NCI-H146 treated with DMSO at 0.1 percent for 48 hours (cell line): Measurements from ENCODE around the gene RIOK2.
"Not testable (repeated sequence)": the region's sequence is repeated elsewhere in the genome, so short reads cannot be mapped to it uniquely, and the experiment has no call there.

Source experiments
- DNase-seq: peaks from one replicate; lab custom pipeline; 2025; ENCODE audit not compliant: unreplicated experiment; lab: John Stamatoyannopoulos, UW

Gene RIOK2

DNA sequence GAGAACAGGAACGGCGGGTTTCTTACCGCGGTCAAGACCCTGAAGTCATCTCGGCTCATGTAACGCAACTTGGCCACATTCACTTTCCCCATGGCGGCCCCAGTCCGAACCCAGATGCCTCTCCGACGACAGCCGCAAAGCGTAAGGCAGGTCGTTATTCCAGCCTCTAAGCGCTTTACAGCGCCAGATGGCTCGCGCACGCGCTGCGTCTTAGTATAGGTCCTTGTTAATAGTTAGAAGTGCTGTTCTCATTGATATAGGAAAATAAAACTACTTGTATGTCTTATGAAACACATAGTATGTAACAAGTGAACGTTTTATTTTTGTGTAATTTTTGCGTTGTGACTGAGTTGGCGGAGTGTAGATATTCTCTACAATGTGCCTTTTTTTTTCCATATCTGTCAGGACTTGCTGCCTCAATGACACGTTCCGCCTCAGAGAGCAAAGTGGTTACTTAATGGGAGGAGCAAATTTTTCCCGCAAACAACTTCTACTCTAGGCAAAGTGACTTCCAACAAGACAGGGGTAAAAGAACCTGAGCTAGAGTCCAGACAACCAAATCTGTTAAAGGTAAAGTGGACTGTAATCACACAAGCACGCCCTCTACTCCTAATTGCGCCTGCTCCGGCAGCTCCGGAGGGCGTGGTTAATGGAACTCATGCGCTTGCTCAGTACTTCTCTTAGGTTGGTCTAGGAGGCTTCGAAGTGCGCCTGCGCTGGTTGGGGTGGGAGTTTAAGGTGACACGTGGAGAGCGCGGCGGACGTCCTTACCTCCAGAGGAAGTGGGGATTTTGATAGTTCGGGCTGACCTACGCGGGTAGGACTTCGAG lies at the start of gene RIOK2:
Gene RIOK2, minus strand, starts transcription at position 148 of the 830 bp plus-strand sequence. Its CDS starts 56 bp downstream, at position 92.
- DNase-seq, result peak; percentile 82

DNA sequence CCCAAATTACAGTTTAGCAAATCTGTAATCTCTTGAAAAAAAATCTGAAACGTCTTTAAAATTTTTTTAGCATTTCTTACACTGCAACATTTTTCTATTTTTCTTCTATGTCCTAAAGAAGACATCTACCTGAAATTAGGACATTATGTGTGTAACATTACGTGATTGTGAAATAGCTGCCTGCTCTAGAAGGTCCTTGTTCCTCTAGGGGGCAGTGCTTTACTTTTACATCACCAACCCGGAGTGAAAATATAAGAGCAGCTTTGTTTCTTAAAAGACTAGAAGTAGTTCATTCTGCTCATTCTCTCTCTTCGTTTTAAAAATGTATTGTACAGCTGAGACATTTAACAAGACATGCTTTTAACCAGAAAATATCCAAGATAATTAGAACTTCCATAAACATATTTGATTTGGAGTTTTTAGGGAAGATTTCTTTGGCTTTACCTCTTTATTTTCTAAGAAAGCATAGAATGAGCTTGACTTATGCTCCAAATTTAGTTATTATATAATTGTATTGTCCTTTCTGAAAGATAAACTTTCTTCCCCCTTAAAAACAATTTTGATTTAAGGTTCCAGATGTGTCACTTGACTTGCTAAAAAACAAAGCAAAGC lies 48.1 kb upstream of the RIOK2 start:
- peak; percentile 22 for DNase-seq

DNA sequence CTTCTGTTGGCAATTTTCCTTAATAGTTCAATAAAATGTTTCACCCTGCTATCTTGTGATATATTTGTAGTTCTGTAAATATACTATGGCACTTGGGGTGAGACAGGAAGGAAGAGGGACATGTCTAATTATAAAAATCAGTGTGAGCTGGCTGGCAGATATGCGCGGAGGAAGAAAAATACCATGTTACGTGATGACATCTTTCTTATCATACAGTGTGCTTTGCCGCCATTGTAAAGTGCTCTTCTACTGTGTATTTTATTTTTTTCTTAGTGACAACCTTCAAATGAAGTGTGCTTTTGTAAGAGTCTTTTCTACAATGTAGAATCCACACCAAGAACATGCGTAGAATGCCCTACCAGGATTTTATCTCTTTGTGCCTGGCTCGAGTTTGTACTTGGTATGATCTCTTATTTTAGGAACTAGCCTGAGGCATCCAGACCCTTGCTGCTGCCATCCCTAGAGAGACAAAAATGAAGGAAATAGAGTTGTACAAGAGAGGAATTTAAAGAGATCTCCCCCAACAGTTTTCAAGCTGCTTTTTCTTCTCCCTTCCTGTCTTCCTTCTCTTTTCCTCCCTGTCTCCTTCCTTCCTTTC lies 46.7 kb upstream of the RIOK2 start:
- DNase-seq, result no peak

DNA sequence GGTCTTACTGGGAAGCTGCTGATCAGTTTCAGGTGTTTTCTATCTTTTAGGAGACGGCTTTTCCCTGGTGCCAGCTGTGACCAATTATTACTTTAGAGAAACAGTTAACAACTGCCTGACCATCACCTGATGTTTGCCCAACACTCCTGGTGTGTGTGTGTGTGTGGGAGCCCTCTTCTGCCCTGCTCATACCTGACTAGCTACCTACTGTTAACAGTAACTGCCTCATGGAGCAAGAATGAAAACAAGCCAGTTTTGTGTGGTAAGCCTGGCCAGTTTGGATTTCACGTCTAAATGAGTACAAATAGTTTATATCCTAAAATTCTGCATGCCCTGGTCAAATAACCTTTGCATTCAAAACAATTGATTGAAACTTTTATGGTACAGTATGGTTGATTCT lies 46.1 kb upstream of the RIOK2 start:
- no peak for DNase-seq

DNA sequence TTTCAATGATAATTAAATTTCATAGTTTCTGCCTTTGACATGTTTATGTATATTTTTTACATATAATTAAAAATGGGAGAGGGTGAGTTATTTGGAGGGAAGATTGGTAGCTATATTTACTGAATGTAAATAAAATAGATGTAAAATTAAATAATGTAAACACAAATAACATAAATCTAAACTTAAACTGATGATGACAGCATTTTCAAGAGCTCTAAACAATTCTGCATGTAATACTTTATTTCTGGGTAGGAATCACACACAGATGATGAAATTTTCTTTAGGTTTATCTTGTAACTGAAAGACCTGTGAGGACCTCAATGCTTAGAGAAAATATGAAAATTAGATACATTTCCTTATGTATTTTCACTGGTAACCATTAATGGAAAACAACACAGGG lies 42.2 kb upstream of the RIOK2 start:
- DNase-seq, result no peak

DNA sequence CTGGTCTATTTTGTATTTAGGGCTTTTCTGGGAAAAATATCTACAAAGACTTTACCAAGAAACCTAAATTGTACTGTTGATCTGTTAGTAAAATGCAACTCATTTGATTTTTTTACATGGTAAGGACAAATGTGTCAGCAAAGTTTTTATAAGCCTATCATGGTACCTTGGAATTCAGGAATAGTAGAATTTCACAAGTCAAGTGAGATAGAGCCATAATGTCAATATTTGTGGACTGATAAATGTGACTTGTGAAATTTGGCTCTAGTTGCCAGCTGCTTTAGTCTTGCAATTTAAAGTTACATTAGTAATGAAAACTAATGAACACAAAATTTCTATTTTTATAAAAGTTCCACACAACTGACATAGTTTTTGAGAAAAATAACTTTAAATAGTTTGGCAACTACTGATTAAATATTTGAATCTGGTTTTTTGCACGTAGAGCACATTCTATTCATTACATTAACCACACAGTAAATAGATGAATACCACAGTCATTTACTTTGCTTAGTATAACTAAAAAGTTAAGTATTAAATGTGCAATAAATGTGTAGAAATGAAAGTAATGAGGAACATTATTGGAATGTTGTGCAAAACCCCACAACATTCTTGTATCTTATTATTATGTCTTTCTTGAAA lies 41.2 kb upstream of the RIOK2 start:
- DNase-seq, result no peak

DNA sequence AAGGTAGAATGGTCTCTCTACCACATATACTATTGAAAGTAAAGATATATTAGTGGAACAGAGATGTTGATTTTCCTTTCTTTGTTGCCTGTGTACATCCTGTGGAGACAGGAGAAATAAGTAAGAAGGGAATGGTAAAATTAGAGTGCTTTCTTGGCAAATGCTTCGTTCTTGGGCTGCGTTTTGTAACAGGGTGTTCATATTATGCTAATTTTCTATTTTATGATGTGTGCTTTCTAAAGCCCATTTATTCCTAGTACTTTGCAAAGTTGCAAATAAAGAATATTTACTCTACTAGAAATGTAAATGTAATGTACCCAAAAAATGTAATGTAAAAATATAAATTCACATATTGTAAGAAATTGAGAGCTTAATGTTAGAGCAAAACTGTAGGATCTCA lies 40.5 kb upstream of the RIOK2 start:
- no peak for DNase-seq

DNA sequence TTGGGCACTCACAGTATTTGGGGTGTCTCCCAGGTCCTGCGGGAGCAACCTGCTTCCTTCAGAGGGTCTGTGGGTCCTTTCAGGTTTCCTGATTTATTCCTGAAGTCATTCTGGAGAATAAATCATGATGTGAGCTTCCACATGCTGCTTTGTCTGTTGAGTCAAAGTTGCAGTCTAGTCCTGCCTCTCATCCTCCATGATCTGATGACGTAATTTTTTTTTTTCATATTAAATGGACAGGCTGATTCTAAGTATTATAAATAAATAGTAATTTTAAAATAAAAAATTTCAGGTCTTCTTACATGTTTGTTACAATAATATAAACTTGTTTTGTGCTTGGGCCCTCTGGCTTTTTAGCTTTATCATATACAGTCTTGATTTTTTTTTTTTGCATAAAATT lies 26.3 kb upstream of the RIOK2 start:
- no peak for DNase-seq

DNA sequence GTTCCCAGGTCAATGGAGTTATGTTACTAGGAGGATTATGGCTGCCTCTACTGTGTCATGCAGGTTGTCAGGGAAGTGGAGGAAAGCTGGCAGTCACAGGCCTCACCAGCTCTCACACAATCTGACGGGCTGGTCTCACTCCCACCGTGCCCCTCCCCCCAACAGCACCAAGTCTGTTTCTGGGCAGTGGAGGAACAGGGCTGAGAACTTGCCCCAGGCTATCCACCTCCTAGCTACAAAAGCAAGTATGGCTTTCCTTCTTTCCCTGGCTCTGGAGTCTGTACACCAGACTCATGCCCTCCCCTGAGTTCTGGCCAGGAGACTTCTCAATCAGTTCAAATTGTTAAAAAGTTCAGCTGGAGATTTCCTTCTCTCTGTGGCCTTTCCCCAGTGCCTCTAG lies 25.7 kb upstream of the RIOK2 start:
- DNase-seq, result no peak

DNA sequence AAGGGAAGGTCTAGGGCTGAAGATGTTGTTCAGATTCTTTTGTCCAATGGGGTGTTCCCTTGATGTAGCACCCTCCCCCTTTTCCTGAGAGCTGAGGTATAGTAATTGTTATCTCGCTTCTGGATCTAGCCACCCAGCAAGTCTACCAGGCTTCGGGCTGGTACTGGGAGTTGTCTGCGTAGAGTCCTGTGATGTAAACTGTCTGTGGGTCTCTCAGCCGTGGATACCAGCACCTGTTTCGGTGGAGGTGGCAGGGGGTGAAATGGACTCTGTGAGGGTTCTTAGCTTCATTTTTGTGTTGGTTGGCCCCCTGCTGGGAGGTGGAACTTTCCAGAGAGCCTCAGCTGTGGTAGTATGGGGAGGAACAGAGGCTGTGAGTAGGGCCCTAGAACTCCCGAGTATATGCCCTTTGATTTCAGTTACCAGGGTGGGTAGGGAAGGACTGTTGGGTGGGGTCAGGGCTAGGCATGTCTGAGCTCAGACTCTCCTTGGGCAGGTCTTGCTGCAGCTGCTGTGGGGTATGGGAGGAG lies 25.2 kb upstream of the RIOK2 start:
- DNase-seq, result no peak

DNA sequence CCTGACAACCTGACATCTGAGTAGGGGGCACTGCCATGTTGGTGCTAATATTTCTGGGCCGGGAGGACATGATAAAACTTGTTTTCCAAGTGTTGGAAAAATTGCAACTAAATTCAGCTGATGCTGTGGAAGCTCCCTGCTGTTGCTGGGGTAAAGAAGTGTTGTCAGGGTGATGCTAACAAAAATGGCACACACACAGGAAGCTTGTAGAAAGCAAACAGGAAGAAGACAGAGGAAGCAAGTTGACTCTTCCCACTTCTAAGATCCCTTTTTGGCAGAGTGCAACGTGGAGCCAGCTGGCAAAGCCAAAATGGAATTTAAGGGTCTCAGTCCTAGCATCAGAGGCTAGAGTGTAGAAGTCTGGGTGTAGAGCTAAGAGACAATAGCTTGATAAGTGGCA lies 11.3 kb upstream of the RIOK2 start:
- DNase-seq, result no peak

DNA sequence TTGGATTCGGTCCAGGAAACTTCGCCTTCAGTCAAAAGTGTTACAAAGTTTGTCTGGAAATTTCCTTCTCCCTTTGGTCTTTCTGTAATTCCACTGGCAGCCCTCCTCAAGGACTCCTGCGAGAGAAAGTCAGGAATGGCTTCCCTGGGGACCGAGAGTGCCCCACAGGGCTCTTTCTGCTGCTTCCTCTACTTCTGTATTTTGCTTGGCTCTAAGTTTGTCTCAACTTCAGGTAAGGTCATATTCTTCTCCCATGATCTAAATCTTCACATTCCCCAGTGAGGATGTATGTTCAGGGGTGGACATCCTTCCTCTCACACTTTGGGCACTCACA lies 10.3 kb upstream of the RIOK2 start:
- no peak for DNase-seq

DNA sequence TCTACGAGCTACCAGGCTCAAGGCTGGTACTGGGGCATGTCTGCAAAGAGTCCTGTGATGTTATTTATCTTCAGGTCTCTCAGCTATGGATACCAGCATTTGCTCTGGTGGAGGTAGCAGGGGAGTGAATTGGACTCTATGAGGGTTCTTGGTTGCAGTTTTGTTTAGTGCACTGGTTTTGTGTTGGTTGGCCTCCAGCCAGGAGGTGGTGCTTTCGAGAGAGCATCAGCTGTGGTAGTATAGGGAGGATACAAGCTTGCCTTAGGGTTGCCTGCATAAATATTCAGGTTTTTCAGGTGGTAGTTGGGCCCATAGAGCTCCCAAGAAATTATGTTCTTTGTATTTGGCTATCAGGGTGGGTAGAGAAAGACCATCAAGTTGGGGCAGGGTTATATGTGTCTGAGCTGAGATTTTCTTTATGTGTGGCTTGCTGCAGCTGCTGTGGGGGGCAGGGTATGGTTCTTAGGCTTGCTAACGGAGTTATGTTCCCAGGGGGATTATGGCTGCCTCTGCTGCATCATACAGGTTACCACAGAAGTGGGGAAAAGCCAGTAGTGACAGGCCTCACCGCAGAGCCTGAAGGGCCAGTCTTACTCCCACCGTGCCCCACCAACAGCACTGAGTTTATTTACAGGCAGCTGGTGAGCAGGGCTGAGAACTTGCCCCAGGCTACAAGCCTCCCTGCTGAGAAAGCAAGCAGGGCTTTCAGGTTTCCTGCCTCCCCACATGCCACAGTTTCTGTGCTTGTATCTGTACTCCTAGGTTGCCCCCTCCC lies 9.7 kb upstream of the RIOK2 start:
- DNase-seq, result peak; percentile 14

DNA sequence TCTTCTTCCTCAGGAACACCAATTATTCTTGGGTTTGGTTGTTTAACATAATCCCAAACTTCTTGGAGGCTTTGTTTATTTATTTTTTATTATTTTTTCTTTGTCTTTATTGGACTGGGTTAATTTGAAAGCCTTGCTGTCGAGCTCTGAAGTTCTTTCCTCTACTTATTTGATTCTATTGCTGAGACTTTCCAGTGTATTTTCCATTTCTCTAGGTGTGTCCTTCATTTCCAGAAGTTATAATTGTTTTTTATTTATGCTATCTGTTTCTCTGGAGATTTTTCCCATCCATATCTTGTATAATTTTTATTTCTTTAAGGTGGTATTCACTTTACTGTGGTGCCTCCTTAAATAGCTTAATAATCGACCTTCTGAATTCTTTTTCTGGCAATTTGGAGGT lies 8.8 kb upstream of the RIOK2 start:
- no peak for DNase-seq

DNA sequence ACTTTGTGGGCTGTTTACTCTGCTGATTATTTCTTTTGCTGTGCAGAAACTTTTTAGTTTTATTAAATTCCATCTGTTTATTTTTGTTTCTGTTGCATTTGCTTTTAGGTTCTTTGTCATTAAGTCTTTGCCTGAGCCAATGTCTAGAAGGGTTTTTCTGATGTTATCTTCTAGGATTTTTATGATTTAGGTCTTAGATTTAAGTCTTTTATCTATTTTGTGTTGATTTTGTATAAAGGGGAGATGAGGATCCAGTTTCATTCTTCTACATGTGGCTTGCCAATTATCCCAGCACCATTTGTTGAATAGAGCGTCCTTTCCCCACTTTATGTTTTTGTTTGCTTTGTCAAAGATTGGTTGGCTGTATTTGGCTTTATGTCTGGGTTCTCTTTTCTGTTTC lies 6.5 kb upstream of the RIOK2 start:
- not testable (repeated sequence) for DNase-seq

DNA sequence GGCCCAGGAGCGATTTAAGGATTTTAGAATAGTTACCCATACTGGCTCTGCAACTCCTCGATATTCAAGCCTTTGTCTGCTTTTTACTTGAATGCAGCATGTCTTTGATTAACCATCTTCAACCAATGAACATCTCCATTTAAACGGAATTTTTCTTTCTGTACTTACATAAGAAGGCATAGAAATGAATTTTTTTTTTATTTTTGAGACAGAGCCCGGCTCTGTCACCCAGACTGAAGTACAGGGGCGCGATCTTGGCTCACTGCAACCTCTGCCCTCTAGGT lies 825 bp upstream of the RIOK2 start:
- DNase-seq, result no peak

DNA sequence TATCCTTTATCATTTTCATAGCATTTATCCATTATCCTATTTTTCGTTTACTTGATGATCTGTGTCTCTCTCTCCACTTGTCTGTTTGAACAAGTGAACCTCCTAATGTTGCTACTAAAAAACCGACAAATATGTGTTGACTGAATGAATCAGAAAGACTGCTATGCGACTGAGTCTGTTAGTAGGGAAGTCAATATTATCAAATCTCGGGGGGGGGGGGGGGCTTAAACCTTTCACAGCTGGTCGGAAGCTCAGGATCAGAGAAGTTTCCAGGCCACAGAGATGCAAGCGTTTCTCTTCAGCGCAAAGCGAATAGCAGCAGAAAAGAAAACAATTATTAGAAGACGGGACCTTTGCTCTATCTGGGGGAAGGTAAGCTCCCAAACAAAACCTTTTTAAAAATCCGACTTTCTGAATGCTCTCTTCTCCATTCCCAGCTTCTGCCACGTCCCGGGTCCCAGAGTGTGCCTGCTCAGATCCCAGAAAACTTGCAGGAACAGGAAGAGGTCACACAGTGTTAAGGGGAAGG lies 412 bp downstream of the RIOK2 start:
- no peak for DNase-seq

DNA sequence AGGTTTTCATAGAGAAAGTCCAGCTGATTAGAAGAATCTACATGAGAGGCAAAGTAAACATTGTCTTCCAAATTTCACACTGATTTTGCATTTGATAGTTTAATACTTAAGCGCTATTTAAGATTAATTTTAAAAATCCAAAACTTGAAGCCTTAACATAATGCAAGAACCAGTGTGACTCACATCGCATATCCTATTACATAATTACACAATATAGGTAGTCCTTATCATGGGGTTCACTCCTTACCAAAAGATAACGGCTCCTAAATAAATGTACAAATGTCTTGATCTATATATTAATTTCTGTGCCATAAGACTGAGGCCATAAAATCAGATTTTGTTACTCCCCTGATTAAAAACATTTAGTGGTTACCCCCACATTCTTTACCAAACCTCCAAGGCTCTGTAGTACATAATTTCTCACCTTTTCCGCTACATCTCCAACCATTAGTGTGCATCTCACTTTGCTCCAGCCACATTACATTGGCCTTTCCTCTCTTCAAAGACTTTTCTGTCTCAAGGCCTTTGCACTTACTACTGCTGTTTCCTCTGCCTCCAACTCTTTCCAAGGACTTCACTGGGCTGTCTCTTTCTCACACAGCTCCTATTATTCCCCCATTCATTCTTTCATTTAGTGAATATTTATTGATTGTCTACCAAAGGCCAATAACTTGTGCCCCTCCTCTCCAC lies 1.0 kb downstream of the RIOK2 start:
- DNase-seq, result no peak

DNA sequence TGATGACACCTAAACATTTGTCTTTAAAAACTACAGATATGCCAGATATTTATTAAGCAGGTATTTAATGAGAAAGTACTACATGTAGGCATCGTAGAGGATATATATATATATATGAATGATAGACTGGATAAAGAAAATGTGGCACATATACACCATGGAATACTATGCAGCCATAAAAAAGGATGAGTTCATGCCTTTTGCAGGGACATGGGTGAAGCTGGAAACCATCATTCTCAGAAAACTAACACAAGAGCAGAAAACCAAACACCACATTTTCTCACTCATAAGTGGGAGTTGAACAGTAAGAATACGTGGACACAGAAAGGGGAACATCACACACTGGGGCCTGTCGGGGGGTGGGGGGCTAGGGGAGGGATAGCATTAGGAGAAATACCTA lies 3.6 kb downstream of the RIOK2 start:
- DNase-seq, result not testable (repeated sequence)

DNA sequence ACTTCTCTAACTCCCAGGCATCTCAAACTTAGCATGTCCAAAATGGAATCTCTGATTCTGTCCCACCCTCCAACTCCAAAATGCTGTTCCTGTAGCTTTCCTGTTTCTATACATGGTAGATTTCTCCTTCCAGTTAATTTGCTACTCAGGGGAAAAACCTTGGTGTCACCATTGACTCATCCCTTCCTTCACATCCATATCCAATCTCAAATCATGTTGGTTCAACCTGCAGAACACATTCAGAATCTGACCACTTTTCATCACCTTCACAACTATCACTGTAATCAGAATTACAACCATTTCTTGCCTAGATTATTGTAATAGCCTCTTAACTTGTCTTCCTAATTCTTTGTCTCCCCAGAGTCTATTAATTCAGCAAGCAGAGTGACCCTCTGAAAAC lies 10.8 kb downstream of the RIOK2 start:
- no peak for DNase-seq
